ENCODE measurements around the gene GALM. TPM values are rescaled to one million over a fixed set of nuclear protein-coding genes. Genes with fewer than 3 reads are reported as not detected.
"Not testable (repeated sequence)": the region's sequence is repeated elsewhere in the genome, so short reads cannot be mapped to it uniquely, and the experiment has no call there.

GALM gene
- total and polyA plus RNA-seq, 2 donors from 2014 or later, result 17.9 to 79.9 TPM

GRCh38 chr2:38672445-38673391 lies 6.8 kb downstream of the GALM start:
- FAIRE-seq, result no peak
- Histone ChIP-seq H3K4me3 (ENCODE audit: low read length in 3 of 3) (no peak overlapping the region), H3K9me3 (ENCODE audit: control insufficient read depth in 2 of 3, insufficient read depth in 1 of 3, low read length in 3 of 3) (no peaks in the 10 kb centered on the region), H3K27ac (ENCODE audit: low read depth in 2 of 2, low read length in 2 of 2) (peak overlapping the region in 1 of 2 donors; percentile 32), H3K9ac (ENCODE audit: low read length in 3 of 3) (no peak overlapping the region), H3K27me3 (ENCODE audit: control insufficient read depth, insufficient read depth, low read length) (no peaks in the 10 kb centered on the region), H3K36me3 (ENCODE audit: control insufficient read depth in 2 of 3, insufficient read depth in 3 of 3, low read length in 3 of 3) (peaks cover 4 to 8% (median 5%) of the 10 kb centered on the region in 3 donors), H3K4me1 (ENCODE audit: control insufficient read depth in 2 of 3, insufficient read depth in 2 of 3, low read depth in 1 of 3, low read length in 3 of 3) (peaks cover 0 to 7% (median 5%) of the 10 kb centered on the region in 3 donors)
- DNase-seq, result peak in 2 of 5 donors; percentile 43 to 44
- intact Hi-C loops (cut with DNase I), result no loop called here
- no peak for TF ChIP-seq CTCF (IDR thresholded peaks at IDR 0.05; ENCODE audit: borderline replicate concordance, extremely low read depth, insufficient read depth)

GRCh38 chr2:38676681-38677080 lies 10.8 kb downstream of the GALM start:
- FAIRE-seq, result no peak
- H3K36me3 ChIP-seq (ENCODE audit: control insufficient read depth in 2 of 3, insufficient read depth in 3 of 3, low read length in 3 of 3), result peaks cover 4 to 29% (median 15%) of the 10 kb centered on the region in 3 donors
- H3K27ac ChIP-seq (ENCODE audit: low read depth in 2 of 2, low read length in 2 of 2), result no peak overlapping the region
- no peaks in the 10 kb centered on the region for H3K9me3 ChIP-seq (ENCODE audit: control insufficient read depth in 2 of 3, insufficient read depth in 1 of 3, low read length in 3 of 3)
- intact Hi-C loops (cut with DNase I), result no loop called here
- no peak for TF ChIP-seq CTCF (IDR thresholded peaks at IDR 0.05; ENCODE audit: borderline replicate concordance, extremely low read depth, insufficient read depth)
- no peaks in the 10 kb centered on the region for H3K27me3 ChIP-seq (ENCODE audit: control insufficient read depth, insufficient read depth, low read length)
- no peak overlapping the region for H3K9ac ChIP-seq (ENCODE audit: low read length in 3 of 3)
- no peak for DNase-seq
- peaks cover 0 to 4% (median 0%) of the 10 kb centered on the region in 3 donors for H3K4me1 ChIP-seq (ENCODE audit: control insufficient read depth in 2 of 3, insufficient read depth in 2 of 3, low read depth in 1 of 3, low read length in 3 of 3)
- H3K4me3 ChIP-seq (ENCODE audit: low read length in 3 of 3), result no peak overlapping the region

GRCh38 chr2:38680868-38681267 lies 15.0 kb downstream of the GALM start:
- H3K9ac ChIP-seq (ENCODE audit: low read length in 3 of 3); H3K27ac ChIP-seq (ENCODE audit: low read depth in 2 of 2, low read length in 2 of 2); intact Hi-C loops (cut with DNase I); H3K27me3 ChIP-seq (ENCODE audit: control insufficient read depth, insufficient read depth, low read length); H3K4me1 ChIP-seq (ENCODE audit: control insufficient read depth in 2 of 3, insufficient read depth in 2 of 3, low read depth in 1 of 3, low read length in 3 of 3); H3K9me3 ChIP-seq (ENCODE audit: control insufficient read depth in 2 of 3, insufficient read depth in 1 of 3, low read length in 3 of 3); FAIRE-seq; DNase-seq; H3K4me3 ChIP-seq (ENCODE audit: low read length in 3 of 3): not testable (repeated sequence)
- H3K36me3 ChIP-seq (ENCODE audit: control insufficient read depth in 2 of 3, insufficient read depth in 3 of 3, low read length in 3 of 3), result peaks cover 6 to 35% (median 19%) of the 10 kb centered on the region in 3 donors

GRCh38 chr2:38682008-38682575 lies 16.2 kb downstream of the GALM start:
- Histone ChIP-seq H3K9ac (ENCODE audit: low read length in 3 of 3) (no peak overlapping the region), H3K27me3 (ENCODE audit: control insufficient read depth, insufficient read depth, low read length) (no peaks in the 10 kb centered on the region), H3K9me3 (ENCODE audit: control insufficient read depth in 2 of 3, insufficient read depth in 1 of 3, low read length in 3 of 3) (no peaks in the 10 kb centered on the region), H3K4me1 (ENCODE audit: control insufficient read depth in 2 of 3, insufficient read depth in 2 of 3, low read depth in 1 of 3, low read length in 3 of 3) (no peaks in the 10 kb centered on the region), H3K27ac (ENCODE audit: low read depth in 2 of 2, low read length in 2 of 2) (no peak overlapping the region), H3K4me3 (ENCODE audit: low read length in 3 of 3) (no peak overlapping the region), H3K36me3 (ENCODE audit: control insufficient read depth in 2 of 3, insufficient read depth in 3 of 3, low read length in 3 of 3) (peaks cover 6 to 38% (median 17%) of the 10 kb centered on the region in 3 donors)
- DNase-seq, result no peak
- FAIRE-seq, result no peak
- intact Hi-C loops (cut with DNase I), result no loop called here
- no peak for TF ChIP-seq CTCF (IDR thresholded peaks at IDR 0.05; ENCODE audit: borderline replicate concordance, extremely low read depth, insufficient read depth)

GRCh38 chr2:38682620-38683019 lies 16.7 kb downstream of the GALM start:
- H3K4me1 ChIP-seq (ENCODE audit: control insufficient read depth in 2 of 3, insufficient read depth in 2 of 3, low read depth in 1 of 3, low read length in 3 of 3); H3K9me3 ChIP-seq (ENCODE audit: control insufficient read depth in 2 of 3, insufficient read depth in 1 of 3, low read length in 3 of 3); H3K4me3 ChIP-seq (ENCODE audit: low read length in 3 of 3); H3K9ac ChIP-seq (ENCODE audit: low read length in 3 of 3); FAIRE-seq; H3K27ac ChIP-seq (ENCODE audit: low read depth in 2 of 2, low read length in 2 of 2); intact Hi-C loops (cut with DNase I); DNase-seq; H3K27me3 ChIP-seq (ENCODE audit: control insufficient read depth, insufficient read depth, low read length): not testable (repeated sequence)
- peaks cover 2 to 39% (median 13%) of the 10 kb centered on the region in 3 donors for H3K36me3 ChIP-seq (ENCODE audit: control insufficient read depth in 2 of 3, insufficient read depth in 3 of 3, low read length in 3 of 3)
